Measurements from ENCODE around the gene EEIG1.
"Not testable (repeated sequence)": the region's sequence is repeated elsewhere in the genome, so short reads cannot be mapped to it uniquely, and the experiment has no call there.

The EEIG1 gene

DNA sequence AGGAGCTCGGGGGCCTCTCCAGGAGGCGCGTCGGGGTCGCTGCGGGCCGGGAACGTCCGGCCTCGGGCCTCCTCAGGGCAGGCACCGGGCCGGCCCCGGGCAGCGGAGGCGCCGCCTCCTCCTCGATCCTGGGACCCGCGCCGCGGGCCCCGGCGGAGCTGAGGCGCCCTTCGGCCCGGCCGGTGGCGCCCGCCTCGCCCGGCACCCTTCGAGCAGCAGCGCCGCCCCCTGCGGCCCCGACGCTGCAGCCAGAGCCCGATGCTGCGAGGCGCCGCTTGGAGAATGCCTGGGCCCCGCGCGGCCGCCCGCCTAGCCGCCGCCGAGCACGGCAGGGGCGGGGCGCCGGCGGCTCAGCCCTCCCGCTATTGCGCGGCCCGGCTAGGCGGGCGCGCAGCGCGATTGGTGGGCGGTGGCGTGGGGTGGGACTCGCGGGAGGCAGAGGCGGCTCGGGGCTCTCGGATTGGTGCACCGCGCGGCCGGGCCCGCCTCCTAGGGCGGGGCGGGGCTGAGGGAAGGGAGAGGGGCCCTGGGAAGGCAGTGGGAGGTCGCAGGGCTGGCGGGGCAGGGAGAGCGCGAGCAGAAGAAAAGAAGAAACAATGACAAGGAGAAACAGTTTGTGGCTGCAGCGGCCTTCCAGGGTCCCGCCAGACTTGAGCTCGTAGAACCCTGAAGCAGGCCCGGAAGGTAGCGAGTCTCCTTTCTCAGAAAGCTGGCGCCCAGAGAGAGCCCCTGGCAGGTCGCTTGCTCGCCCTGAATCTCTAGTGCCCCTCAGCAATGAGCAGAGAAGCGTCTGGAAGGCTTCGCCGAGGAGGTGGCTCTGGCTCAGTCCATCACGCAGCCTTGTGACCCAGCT is at the start of gene EEIG1:
TSS of gene EEIG1 (minus strand) at position 284 of the 853 bp plus-strand sequence. CDS start 852 bp downstream, outside the sequence.
- peak; percentile 98 for DNase-seq

DNA sequence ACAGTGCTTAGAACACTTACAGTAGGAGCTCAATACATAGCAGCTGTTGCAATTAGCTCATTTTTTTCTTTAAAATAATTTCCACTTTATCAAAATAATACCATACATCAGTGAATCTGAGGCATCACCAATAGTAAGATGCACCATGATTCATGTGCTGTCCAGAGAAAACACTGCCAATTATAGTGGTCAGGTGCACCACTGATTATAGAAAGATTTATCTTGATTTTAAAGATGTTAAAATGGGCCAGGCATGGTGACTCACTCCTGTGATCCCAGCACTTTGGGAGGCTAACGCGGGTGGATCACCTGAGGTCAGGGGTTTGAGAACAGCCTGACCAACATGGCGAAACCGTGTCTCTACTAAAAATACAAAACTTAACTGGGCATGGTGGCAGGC is 46.9 kb upstream of the EEIG1 start:
- DNase-seq = no peak

DNA sequence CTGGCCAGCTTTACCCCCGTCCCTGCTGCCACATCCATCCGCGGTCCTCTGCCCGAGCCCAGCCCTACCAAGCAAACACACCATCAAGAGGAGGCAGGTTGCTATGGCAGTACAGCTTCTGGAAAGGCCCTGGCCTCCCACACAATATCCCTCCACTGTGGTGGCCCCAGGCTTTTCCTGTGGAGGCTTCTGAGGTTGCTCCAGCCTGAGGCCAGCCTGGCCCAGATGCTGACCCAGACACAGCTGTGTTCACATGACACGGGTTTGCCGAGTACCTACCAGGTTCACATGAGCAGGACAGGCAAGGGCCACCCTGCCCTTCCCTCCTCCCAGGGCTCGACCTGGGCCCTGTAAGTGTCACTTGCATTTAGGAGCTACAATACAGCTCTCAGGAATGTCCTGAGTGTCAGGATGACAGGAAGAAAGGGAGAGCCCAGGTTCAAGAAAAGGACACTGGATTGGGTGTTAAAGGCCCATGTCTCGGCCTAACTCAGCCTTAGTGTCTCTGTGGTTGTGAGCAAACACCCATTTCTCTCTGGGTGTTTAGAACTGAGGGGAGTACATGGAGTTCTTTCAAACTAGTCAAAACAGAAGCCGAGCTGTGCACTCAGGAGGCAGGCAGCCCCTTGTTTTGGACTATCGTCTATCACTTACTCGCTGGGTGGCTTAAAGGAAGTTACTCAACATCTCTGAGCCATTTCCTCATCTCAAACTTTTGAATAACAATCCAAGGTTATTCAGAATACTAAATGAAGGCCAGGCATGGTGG is 46.2 kb upstream of the EEIG1 start:
- peak; percentile 74 for DNase-seq

DNA sequence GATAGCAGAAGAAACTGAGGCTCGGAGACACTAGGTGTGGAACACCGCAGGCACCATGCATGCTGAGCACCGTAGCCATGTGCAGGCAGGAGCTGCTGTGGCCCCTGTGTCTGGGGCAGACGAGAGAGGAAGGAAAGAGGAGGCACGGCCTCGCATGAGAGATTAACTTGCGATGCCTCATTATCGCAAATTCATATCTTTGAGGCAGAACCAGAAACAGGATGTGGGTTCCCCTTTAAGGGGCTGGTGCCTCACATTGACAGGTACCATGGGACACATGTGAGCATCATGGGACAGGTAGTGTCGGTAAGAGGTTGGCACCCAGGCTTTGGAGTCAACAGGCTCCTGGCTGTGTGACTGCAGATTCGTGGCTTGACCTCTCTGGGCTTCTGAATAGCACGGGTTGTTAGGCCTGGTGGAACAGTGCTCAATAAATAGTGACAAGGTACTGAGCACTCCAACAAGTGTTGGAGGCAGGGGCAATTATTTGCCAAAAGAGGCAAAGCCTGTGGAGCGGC is 45.5 kb upstream of the EEIG1 start:
- peak; percentile 78 for DNase-seq

DNA sequence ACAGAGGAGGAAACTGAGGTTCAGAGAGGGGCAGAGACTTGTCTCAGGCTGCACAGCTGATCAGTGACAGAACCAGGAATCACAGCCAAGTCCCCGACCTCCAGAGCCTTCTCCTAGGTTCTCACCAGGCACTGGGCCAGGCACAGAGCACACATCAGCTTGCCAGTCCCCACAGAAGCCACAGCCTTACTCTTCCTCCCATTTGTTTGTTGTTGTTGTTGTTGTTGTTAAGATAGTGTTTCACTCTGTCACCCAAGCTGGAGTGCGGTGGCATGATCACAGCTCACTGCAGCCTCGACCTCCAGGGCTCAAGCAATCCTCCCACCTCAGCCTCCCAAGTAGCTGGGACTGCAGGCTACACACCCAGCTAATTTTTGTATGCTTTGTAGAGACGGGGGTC is 44.9 kb upstream of the EEIG1 start:
- DNase-seq = no peak

DNA sequence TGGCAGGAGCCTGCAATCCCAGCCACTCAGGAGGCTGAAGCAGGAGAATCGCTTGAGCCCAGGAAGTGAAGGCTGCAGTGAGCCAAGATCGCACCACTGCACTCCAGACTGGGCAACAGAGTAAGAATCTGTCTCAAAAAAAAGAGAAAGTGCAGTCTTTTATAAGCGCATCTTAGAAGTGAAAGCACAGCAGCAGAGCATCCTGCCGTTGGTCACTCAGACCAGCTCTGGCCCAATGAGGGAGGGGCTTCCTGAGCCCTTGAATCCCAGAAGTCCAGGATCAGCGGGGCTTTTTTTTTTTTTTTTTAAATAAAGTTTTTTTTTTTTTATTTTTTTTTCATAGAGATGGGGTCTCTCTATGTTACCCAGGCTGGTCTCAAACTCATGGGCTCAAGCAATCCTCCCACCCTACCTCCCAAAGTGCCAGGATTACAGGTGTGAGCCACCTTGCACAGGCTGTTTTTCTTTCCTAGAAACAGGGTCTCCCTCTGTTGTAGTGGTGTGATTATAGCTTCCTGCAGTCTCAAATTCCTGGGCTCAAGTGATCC is 44.0 kb upstream of the EEIG1 start:
- DNase-seq = no peak

DNA sequence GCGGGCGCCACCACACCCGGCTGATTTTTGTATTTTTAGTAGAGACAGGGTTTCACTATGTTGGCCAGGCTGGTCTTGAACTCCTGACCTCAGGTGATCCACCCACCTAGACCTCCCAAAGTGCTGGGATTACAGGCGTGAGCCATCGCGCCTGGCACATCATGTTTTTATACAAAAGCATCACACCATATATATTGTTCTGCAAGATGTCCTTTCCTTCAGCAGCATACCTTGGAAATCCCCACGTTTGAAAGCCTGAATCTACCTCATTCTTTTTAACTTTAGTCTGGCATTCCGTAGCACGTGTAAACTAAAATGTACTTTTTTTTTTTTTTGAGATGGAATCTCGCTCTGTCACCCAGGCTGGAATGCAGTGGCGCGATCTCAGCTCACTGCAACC is 42.9 kb upstream of the EEIG1 start:
- not testable (repeated sequence) for DNase-seq

DNA sequence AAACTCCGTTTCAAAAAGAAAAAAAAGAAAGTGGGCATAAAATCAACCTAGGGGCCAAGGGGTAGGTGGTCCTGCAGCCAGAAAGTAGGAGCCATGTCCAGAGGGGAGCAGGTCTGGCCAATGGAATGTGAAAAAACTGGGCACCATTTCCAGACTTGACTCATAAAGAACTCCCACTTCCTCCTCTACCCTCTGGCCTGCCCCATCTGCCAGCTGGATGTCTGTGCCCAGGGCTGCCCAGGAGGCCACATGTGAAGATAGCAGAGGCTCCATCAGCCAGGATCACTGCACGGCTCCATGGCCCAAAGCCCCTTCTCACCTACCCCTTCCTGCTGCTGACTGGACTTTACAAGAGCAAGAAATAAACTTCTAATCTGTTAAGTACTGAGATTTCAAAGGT is 42.1 kb upstream of the EEIG1 start:
- DNase-seq = no peak

DNA sequence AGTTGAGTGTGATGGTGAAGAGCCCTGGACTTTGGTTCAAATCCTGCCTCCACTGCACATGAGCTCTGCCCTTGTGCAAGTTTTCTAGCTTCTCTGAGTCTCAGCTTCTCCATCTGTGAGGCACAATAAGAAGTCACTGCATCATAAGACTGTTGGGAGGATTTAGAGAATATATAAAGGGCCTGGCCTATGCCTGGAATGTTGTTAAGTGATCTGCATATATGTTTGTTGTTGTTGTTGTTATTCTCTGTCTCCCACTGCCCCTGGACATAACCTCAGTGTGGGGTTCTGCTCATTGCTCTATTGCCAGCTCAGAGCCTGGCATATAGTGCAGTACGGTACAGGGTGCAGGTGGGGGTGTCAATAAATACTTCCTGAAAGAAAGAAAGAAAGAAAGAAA is 40.3 kb upstream of the EEIG1 start:
- no peak for DNase-seq

DNA sequence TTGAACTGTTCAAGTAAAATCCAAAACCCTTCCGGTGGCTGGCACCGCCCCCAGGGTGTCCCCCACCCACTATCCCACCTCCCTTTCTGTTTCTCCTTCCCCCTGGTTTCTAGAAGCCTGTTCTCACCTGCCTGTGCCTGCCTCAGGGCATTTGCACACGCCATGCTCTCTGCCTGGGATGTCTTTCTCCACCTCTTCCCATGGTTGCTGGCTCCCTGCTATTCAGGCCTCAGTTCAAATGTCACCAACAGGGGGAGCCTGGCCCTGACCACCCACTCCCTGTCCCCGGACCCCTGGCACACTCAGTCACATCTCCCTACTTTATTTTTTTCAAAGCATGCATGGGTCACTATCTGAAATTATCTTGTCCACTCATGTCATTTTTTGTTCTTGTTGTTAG is 39.9 kb upstream of the EEIG1 start:
- DNase-seq = no peak

DNA sequence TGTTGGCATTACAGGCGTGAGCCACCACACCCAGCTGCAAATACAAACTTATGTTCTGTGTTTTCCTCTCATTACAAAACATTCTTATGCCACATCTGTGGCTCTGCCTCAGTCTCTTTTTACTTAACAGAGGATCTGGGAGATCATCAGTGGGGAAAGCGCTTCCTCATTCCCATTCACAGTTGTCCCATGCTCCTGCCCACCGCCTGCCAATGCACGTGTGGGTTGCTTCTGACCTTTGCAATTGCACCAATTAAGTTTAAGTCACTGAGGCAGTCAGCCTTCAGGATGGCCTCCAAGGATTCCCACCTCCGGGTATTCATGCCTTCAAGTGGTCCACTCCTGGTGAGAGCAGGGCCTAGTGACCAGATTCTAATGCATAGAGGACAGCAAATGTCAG is 34.9 kb upstream of the EEIG1 start:
- DNase-seq = no peak

DNA sequence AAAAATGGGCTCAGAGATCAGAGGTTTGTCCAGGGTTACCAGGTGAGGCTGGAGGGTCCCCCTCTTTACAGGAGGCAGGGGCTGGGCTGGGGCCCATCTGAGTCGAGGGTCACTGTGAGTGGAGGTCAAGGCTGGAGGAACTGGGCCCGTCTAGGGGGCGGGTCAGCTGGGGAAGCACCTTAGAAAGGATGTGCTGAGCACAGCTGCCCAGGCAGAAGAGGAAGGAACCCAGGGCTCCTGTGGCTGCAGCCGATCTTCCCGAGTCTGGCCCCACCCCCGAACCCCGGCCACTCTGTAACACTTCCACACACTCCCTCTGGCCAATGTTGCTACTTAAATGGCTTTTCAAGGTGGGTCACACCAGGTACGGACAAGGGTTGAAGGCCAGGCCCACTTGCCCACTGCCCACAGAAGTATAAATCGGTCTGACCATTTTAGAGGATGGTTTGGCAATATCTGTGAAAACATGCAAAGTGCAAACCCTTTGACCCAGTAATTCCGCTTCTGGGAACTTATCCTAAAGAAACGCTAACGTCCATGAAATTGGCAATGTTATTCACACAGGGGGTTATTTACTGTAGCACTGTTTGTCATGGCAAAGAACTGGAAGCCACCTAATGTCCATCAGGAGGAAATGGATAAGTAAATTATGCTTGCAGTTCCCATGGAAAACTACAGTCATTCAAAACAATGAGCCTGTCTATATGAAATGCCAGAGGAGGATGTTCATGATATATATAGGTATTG is 30.5 kb upstream of the EEIG1 start:
- DNase-seq = no peak

DNA sequence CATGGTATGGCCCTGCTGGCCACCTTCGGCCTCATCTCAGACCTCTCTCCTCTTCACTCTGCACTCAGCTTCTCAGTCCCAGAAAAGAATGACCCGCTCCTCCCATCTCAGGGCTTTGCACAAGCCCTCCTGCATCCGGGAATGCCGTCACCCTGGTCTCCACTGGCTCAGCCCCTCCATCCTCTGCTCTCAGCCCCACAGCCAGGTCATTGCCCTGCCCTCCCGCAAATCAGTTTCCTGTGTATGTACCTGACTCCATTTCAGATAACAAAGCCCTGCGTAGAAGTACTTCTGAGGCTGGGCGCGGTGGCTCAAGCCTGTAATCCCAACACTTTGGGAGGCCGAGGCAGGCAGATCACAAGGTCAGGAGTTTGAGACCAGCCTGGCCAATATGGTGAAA is 28.9 kb upstream of the EEIG1 start:
- no peak for DNase-seq

DNA sequence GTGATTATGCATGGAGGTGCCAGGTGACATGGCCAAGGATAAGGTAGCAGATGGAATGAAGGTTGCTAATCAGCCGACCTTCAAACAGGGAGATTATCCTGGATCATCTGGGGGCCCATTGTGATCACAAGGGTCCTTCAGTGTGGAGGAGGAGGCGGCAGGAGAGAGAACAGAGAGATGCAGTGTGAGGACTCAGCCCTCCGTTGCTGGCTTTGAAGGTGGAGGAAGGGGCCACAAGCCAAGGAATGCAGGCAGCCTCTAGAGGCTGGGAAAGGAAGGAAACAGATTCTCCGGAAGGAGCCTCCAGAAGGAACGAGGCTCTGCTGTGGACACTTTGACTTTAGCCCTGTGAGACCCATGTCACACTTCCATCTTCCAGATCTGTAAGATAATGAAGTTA is 27.4 kb upstream of the EEIG1 start:
- DNase-seq = no peak

DNA sequence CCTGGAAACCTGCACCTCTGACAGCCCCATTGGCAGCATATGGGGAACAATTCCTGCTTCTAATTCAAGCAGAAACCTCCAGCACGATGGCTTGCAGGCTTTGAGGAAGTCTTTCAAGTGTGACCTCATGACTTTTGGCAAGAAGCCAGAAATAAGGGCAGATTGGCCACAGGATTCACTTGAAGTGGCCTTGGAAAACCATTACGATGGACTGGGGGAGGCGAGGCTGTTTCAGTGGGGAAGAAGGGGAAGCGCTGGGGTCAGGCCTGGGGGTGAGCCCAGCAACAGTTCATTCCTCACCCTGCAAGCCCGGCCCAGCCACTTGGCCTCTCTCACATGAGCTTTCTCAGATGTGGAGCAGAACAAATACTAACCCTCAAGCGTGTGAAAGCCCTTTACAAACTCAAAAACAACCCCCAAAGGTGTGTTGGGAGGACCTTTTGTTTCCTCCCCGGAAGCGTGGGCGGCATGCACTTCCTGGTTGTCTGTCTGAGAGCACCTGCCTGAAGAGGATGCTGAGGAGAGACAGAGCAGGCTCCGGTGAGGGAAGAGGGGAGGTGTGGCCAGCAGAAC is 26.9 kb upstream of the EEIG1 start:
- peak; percentile 94 for DNase-seq

DNA sequence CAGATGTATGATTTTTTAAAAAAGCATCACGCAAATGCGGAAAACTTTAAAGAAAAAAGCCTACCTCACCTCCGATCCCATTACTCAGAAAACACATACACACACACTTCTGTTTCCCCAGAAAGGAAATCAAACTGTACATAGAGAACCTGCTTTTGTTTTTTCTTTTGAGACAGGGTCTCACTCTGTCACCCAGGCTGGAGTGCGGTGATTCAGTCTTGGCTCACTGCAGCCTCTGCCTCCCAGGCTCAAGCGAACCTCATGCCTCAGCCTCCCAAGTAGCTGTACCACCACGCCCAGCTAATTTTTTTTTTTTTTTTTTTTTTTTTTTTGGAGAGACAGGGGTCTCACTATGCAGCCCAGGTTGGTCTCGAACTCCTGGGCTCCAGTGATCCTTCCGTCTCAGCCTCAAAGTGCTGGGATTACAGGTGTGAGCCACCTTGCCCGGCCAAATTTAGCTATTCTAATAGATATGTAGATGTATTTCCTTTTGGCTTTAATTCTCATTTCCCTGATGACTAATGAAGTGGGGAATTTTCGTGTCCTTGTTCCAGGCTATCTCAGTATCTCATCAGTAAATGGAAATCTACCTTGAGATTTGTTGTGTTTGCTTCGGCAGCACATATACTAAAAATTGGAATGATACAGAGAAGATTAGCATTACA is 25.7 kb upstream of the EEIG1 start:
- no peak for DNase-seq

DNA sequence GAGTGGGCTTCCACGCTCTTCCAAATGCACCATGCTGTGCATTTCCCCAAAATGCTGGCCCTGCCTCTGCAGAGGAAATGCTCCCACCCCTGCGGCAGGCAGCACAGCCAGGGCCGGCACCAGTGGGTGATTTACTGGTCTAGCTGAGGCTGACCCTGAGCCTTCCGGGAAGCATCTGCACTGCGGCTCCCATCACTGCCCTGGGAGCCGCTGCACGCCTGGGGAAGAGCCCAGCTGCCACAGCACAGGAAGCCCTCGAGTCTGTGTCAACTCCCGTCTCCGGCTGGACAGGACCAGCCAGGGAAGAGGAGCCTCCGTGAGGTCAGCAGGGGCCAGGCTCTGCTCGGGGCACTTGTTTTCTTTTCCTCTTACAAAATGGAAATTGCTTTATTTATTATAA is 25.1 kb upstream of the EEIG1 start:
- no peak for DNase-seq

DNA sequence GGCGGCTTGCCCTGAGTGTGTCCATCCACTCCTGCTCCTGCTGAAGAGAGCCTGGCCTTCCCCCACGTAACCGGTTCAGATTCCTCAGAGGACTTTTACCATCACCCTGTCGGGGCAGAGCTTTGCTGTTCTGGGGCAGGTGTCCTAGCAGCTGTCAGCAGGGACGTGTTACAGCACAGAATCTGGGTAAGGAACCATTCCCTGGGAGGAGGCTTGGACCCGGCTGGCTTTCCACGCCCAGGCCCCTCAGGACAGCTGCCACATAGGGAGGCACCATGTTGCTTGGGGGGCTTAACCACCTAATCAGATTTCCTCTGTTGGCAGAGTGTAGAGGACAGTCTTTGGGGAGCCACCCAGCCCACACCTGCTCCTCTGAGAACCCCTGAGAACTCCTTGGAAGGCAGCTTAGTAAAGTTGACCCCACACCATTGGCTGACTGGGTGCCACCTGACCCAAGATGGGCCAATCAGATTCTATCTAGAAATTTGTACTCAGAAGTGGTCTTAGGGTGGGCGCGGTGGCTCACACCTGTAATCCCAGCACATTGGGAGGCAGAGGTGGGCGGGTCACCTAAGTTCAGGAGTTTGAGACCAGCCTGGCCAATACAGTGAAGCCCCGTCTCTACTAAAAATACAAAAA is 23.3 kb upstream of the EEIG1 start:
- no peak for DNase-seq

DNA sequence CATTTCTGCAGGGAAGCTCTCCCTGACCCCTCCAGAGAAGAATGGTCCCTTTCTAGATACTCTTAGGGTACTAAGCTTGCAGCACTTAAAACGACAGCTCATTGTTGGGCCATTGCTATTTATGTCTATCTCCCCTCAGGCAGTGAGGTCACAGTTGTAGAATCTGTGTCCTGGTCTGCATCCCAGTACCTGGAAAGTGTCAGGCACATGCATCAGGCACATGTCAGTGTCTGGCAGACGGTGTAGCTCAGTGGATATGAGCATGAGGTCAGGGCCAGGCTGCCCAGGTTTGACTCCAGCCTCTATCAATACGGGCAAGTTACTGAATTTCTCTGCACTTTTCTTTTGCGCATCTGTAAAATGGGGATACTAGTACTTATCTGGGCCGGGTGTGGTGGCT is 22.2 kb upstream of the EEIG1 start:
- DNase-seq = no peak

DNA sequence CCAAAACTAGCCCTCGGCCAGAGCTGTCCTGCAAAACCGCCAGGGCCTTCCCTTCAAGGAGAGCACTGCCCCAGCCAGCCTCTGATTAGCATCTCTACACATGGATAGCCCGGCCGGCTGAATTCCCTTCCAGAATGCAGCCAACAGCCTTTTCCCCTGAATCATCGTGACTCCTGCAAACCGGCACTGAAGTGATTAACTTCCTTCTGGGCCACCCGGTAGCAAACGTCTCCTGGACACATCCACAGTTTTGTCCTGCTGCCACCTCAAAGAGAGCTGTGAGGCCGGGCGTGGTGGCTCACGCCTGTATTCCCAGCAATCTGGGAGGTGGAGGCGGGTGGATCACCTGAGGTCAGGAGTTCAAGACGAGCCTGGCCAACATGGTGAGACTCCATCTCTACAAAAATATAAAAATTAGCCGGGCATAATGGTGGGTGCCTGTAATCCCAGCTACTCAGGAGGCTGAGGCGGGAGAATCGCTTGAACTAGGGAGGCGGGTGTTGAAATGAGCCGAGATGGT is 21.1 kb upstream of the EEIG1 start:
- no peak for DNase-seq

DNA sequence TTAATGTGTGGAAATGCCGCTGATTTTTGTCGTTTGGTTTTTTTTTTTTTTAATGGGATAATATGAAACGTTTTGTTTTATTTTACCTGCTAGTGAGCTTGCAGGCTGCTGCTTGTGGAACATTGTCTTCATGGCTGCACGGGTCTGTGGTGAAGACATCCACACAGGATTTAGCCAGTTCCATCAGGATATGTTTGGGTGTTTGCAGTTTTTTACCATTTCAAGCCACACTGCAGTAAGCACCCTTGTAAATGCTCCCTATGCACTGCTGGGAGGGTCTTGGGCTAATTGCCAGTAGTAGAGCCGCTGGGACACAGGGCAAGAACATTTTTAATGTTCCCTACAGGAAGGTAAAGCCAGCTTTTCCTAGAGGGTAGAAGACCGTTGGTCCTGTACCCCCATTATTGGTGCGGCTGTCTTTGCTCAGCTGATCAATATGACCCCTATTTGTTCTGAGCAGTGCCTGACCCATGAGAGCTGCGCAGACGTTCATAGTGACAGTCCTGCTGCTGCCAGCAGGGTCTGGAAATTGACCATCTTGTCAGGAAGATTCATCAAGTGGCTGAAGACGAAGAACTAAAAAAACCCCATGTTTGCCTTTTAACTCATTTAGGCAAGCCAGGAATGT is 20.5 kb upstream of the EEIG1 start:
- DNase-seq = no peak
